GM23338 (cell line): Measurements from ENCODE around the gene HLA-DPB1. TPM values are rescaled to one million over a fixed set of nuclear protein-coding genes. Genes with fewer than 3 reads are reported as not detected.
A peak's percentile ranks its signal among the peaks of the same experiment; 100 is the strongest.

ENCODE experiments used
- ATAC-seq: fragments of 200-7000 bp; cut with Tn5 transposase; 3 replicates; pipeline ENCODE4 v1.9.1; 2020
- DNase-seq: peaks from one replicate; pipeline ENCODE4 v3.0.0-alpha.2; 2015; ENCODE audit warnings: low spot score
- H2AFZ ChIP-seq: fragments of 200-600 bp; sonication (generic); 2 replicates; pipeline ENCODE4 v1.8.0; 2016; ENCODE audit warnings: antibody characterized with exemption, mild to moderate bottlenecking, moderate library complexity
- H3F3A ChIP-seq: fragments of 200-600 bp; sonication (generic); replicated peaks from 2 replicates; pipeline ENCODE4 v1.8.0; 2017; ENCODE audit warnings: antibody characterized with exemption, mixed run types, low read depth
- H3K27ac ChIP-seq: fragments of 200-600 bp; sonication (generic); 2 replicates; pipeline ENCODE4 v1.6.1; 2016; ENCODE audit warnings: low read depth
- H3K27me3 ChIP-seq: fragments of 200-600 bp; sonication (generic); 2 replicates; pipeline ENCODE4 v1.8.0; 2016; ENCODE audit warnings: mild to moderate bottlenecking, mixed run types, moderate library complexity; ENCODE audit not compliant: insufficient read depth
- H3K36me3 ChIP-seq: fragments of 200-600 bp; sonication (generic); 2 replicates; pipeline ENCODE4 v1.8.0; 2016; ENCODE audit warnings: mild to moderate bottlenecking; ENCODE audit not compliant: insufficient read depth
- H3K4me1 ChIP-seq: fragments of 200-600 bp; sonication (generic); 2 replicates; pipeline ENCODE4 v1.8.0; 2016; ENCODE audit warnings: mild to moderate bottlenecking, moderate library complexity; ENCODE audit not compliant: insufficient read depth
- H3K4me2 ChIP-seq: fragments of 200-600 bp; sonication (generic); 2 replicates; pipeline ENCODE4 v1.7.1; 2017; ENCODE audit warnings: mixed run types
- H3K4me3 ChIP-seq: fragments of 200-600 bp; sonication (generic); 2 replicates; pipeline ENCODE4 v1.6.1; 2016; ENCODE audit warnings: mixed run types
- H3K79me2 ChIP-seq: fragments of 200-600 bp; sonication (generic); replicated peaks from 2 replicates; pipeline ENCODE4 v1.8.0; 2017; ENCODE audit warnings: mild to moderate bottlenecking; ENCODE audit not compliant: insufficient read depth
- H3K9me2 ChIP-seq: fragments of 200-600 bp; sonication (generic); 2 replicates; pipeline ENCODE4 v1.8.0; 2017; ENCODE audit not compliant: insufficient read depth
- H4K20me1 ChIP-seq: fragments of 200-600 bp; sonication (generic); replicated peaks from 2 replicates; pipeline ENCODE4 v1.8.0; 2017; ENCODE audit warnings: mild to moderate bottlenecking; ENCODE audit not compliant: insufficient read depth
- H3K27ac Mint-ChIP-seq: 2 replicates; pipeline ENCODE4 v1.8.0; 2020; ENCODE audit warnings: inconsistent platforms, mild to moderate bottlenecking, moderate library complexity, mixed read lengths
- H3K27me3 Mint-ChIP-seq: 3 replicates; pipeline ENCODE4 v1.8.0; 2022; ENCODE audit warnings: low read depth, mild to moderate bottlenecking, moderate library complexity, mixed read lengths, inconsistent platforms; ENCODE audit not compliant: insufficient read depth, poor library complexity
- H3K36me3 Mint-ChIP-seq: 3 replicates; pipeline ENCODE4 v1.8.0; 2021; ENCODE audit warnings: low read depth, mild to moderate bottlenecking, inconsistent platforms, moderate library complexity, mixed read lengths
- H3K4me1 Mint-ChIP-seq: 3 replicates; pipeline ENCODE4 v1.8.0; 2020; ENCODE audit warnings: mild to moderate bottlenecking, inconsistent platforms, mixed read lengths
- H3K4me3 Mint-ChIP-seq: 3 replicates; pipeline ENCODE4 v1.8.0; 2021; ENCODE audit warnings: moderate library complexity, mild to moderate bottlenecking, inconsistent platforms, mixed read lengths
- H3K9me3 Mint-ChIP-seq: 3 replicates; pipeline ENCODE4 v1.8.0; 2020; ENCODE audit warnings: moderate library complexity, mild to moderate bottlenecking, inconsistent platforms, mixed read lengths
- CREB1 ChIP-seq: fragments of 250-450 bp; sonication (Bioruptor Pico); IDR thresholded peaks from 2 replicates; pipeline ENCODE4 v1.5.0; 2020; ENCODE audit warnings: low read depth, mild to moderate bottlenecking, moderate library complexity
- CTCF ChIP-seq, 2 experiments: fragments of 200-600 bp in 1 of 2; sonication (generic) in 1 of 2; conservative IDR thresholded peaks; 2 replicates each; pipeline versions ENCODE4 v1.5.1 to v1.6.1; 2016 to 2017; ENCODE audit warnings: antibody characterized with exemption in 2 of 2, low read depth in 2 of 2, mild to moderate bottlenecking in 2 of 2, moderate library complexity in 1 of 2
- ETS1 ChIP-seq: IDR thresholded peaks from 2 replicates; pipeline ENCODE4 v1.6.1; 2016; ENCODE audit warnings: antibody characterized with exemption
- EZH2 ChIP-seq: fragments of 200-600 bp; sonication (generic); IDR thresholded peaks from one replicate; pipeline ENCODE4 v1.8.0; 2017; ENCODE audit warnings: antibody characterized with exemption, mild to moderate bottlenecking, low read depth; ENCODE audit not compliant: unreplicated experiment
- EZH2phosphoT487 ChIP-seq: fragments of 200-600 bp; sonication (generic); IDR thresholded peaks from one replicate; pipeline ENCODE4 v1.8.1; 2018; ENCODE audit warnings: antibody characterized with exemption; ENCODE audit not compliant: unreplicated experiment
- JUNB ChIP-seq: IDR thresholded peaks from one replicate; pipeline ENCODE4 v1.6.1; 2016; ENCODE audit warnings: antibody characterized with exemption; ENCODE audit not compliant: unreplicated experiment
- NANOG ChIP-seq: IDR thresholded peaks from 2 replicates; pipeline ENCODE4 v1.6.1; 2016; ENCODE audit warnings: antibody characterized with exemption, borderline replicate concordance
- POLR2AphosphoS5 ChIP-seq: IDR thresholded peaks from 2 replicates; pipeline ENCODE4 v1.6.1; 2016; ENCODE audit warnings: antibody characterized with exemption, low read depth
- REST ChIP-seq: IDR thresholded peaks from one replicate; pipeline ENCODE4 v1.6.1; 2018; ENCODE audit warnings: antibody characterized with exemption; ENCODE audit not compliant: unreplicated experiment
- ZNF114 ChIP-seq: fragments of 250-450 bp; sonication (Bioruptor Pico); IDR thresholded peaks from 2 replicates; pipeline ENCODE4 v1.5.0; 2020; ENCODE audit warnings: mild to moderate bottlenecking, moderate library complexity
- ZNF331 ChIP-seq: fragments of 250-450 bp; sonication (Bioruptor Pico); IDR thresholded peaks from 2 replicates; pipeline ENCODE4 v1.5.0; 2020; ENCODE audit warnings: low read depth, mild to moderate bottlenecking, moderate library complexity
- ZNF462 ChIP-seq: fragments of 250-450 bp; sonication (Bioruptor Pico); IDR thresholded peaks from 2 replicates; pipeline ENCODE4 v1.5.0; 2020; ENCODE audit warnings: mild to moderate bottlenecking, moderate library complexity
- polyA plus RNA-seq: library from polyadenylated mRNA; unstranded; fragments of >200 nt; fragmentation: Nextera tagmentation; extraction: Ambion mirVana; gene quantifications from 2 replicates; pipeline ENCODE4 v1.2.1, GENCODE V29; 2016
- total RNA-seq: library from RNA; depleted of rRNA; stranded (reverse); fragments of >200 nt; shearing (Covaris generic); gene quantifications from 2 replicates; pipeline ENCODE4 v1.2.3, GENCODE V29; 2014

The HLA-DPB1 gene
- total and polyA plus RNA-seq, 2 experiments from 2014 or later, result 22.0 to 37.6 TPM

- no peak for TF ChIP-seq REST
- no peak for TF ChIP-seq POLR2AphosphoS5
- no peak for TF ChIP-seq EZH2phosphoT487
- no peak for TF ChIP-seq NANOG
- TF ChIP-seq CTCF (conservative IDR thresholded peaks at IDR 0.05; ENCODE audit: low read depth in 2 of 2), result no peak
- TF ChIP-seq CREB1 (CRISPR knock-in tag), result no peak
- TF ChIP-seq ZNF331, result no peak
- TF ChIP-seq JUNB, result no peak
- no peak for TF ChIP-seq EZH2
- TF ChIP-seq ETS1, result no peak
- no peak for TF ChIP-seq ZNF114 (CRISPR knock-in tag)
These were observed 49.2 kb downstream of the HLA-DPB1 start (continued) for GRCh38 chr6:33124947-33125346.

- Mint-ChIP-seq H3K27ac (no peak overlapping the region), H3K36me3 (peaks cover 92% of the 10 kb centered on the region), H3K4me1 (peaks cover 20% of the 10 kb centered on the region), H3K9me3 (peaks cover 47% of the 10 kb centered on the region), H3K27me3 (peaks cover 17% of the 10 kb centered on the region), H3K4me3 (no peak overlapping the region; the same call in 2 of the 3 replicates)
- Histone ChIP-seq H2AFZ (no peak overlapping the region), H3K9me2 (no peaks in the 10 kb centered on the region), H3K27ac (no peak overlapping the region), H3K79me2 (peaks cover 68% of the 10 kb centered on the region), H3K4me1 (peaks cover 19% of the 10 kb centered on the region), H3K36me3 (peaks cover 43% of the 10 kb centered on the region), H3K4me2 (no peak overlapping the region), H4K20me1 (peaks cover 23% of the 10 kb centered on the region), H3K4me3 (no peak overlapping the region), H3K27me3 (no peaks in the 10 kb centered on the region), H3F3A (0 out of 2 replicates have a peak, but pooled peaks cover 8% of the 10 kb centered on the region)
- DNase-seq (peak; percentile 94), ATAC-seq (peak; percentile 89)
- TF ChIP-seq ZNF462, result no peak
These were observed 50.4 kb downstream of the HLA-DPB1 start for GRCh38 chr6:33126101-33126714.
